Colonic mucosa (tissue), 4 donors: Measurements from ENCODE around the gene RREB1. TPM values are rescaled to one million over a fixed set of nuclear protein-coding genes. Genes with fewer than 3 reads are reported as not detected.
"Not testable (repeated sequence)": the region's sequence is repeated elsewhere in the genome, so short reads cannot be mapped to it uniquely, and the experiment has no call there.

Experiments
- DNase-seq: peaks from one replicate; pipeline ENCODE4 v3.0.0-alpha.2; 2020
- H3K27ac ChIP-seq: fragments of 200-600 bp; one replicate; pipeline ENCODE4 v1.8.0; 2021
- H3K27me3 ChIP-seq: fragments of 200-600 bp; one replicate; pipeline ENCODE4 v1.8.0; 2021
- H3K36me3 ChIP-seq: fragments of 200-600 bp; one replicate; pipeline ENCODE4 v1.8.0; 2021
- H3K4me1 ChIP-seq: fragments of 200-600 bp; one replicate; pipeline ENCODE4 v1.8.0; 2021; ENCODE audit warnings: mild to moderate bottlenecking
- H3K4me3 ChIP-seq: fragments of 200-600 bp; one replicate; pipeline ENCODE4 v1.8.0; 2021
- H3K9ac ChIP-seq, 2 donors: one replicate each; pipeline ENCODE4 v1.7.0; 2013; ENCODE audit warnings: control low read depth in 2 of 2, low read depth in 2 of 2, low read length in 2 of 2
- H3K9me3 ChIP-seq: fragments of 200-600 bp; one replicate; pipeline ENCODE4 v1.8.0; 2021
- CTCF ChIP-seq: fragments of 200-600 bp; IDR thresholded peaks from one replicate; pipeline ENCODE4 v1.8.0; 2022; ENCODE audit warnings: antibody characterized with exemption, mild to moderate bottlenecking
- intact Hi-C: fragments of 100-400 bp; cut with DNase I; formaldehyde crosslinking; loops from one replicate; pipeline ENCODE4 v1.14.1; 2022
- total RNA-seq, 2 donors: library from RNA; stranded (reverse); fragmentation: NEBNext Ultra II Directional in 1 of 2; extraction: Animal tissue kit (Norgen Biotek cat#: 25700) in 1 of 2; gene quantifications; one replicate each; pipeline ENCODE4 v1.2.1, GENCODE V29; 2021
- donor health status: healthy.
- donor health status: DM: no; HTN: no; CAD: no.
- donor health status: DM: no; HTN: no; CAD: no.

RREB1 gene
- total RNA-seq, 2 donors from 2014 or later, result 79.0 to 81.3 TPM

GRCh38 chr6:7155871-7156579 lies 48.3 kb downstream of the RREB1 start:
- Histone ChIP-seq H3K27ac (no peak overlapping the region), H3K4me1 (peaks cover 15% of the 10 kb centered on the region), H3K9me3 (no peaks in the 10 kb centered on the region), H3K27me3 (no peaks in the 10 kb centered on the region), H3K9ac (no peak overlapping the region), H3K4me3 (no peak overlapping the region), H3K36me3 (no peaks in the 10 kb centered on the region)
- no peak for DNase-seq
- no peak for TF ChIP-seq CTCF
- intact Hi-C loops, result no loop called here

GRCh38 chr6:7156643-7157278 lies 49.0 kb downstream of the RREB1 start:
- no peak overlapping the region for H3K9ac ChIP-seq
- intact Hi-C loops, result no loop called here
- no peaks in the 10 kb centered on the region for H3K27me3 ChIP-seq
- H3K27ac ChIP-seq, result no peak overlapping the region
- no peak for DNase-seq
- H3K4me1 ChIP-seq, result peaks cover 11% of the 10 kb centered on the region
- H3K36me3 ChIP-seq, result no peaks in the 10 kb centered on the region
- no peak overlapping the region for H3K4me3 ChIP-seq
- TF ChIP-seq CTCF, result no peak
- H3K9me3 ChIP-seq, result no peaks in the 10 kb centered on the region

- H3K4me1 ChIP-seq, H3K4me3 ChIP-seq, DNase-seq, H3K27me3 ChIP-seq, H3K36me3 ChIP-seq, H3K9me3 ChIP-seq, H3K27ac ChIP-seq, intact Hi-C loops: not testable (repeated sequence)
- peak overlapping the region in 1 of 2 donors; percentile 13 for H3K9ac ChIP-seq
Measured at GRCh38 chr6:7157307-7157706, 49.5 kb downstream of the RREB1 start.

GRCh38 chr6:7157752-7158616 lies 50.2 kb downstream of the RREB1 start:
- Histone ChIP-seq H3K4me1 (peaks cover 12% of the 10 kb centered on the region), H3K4me3 (no peak overlapping the region), H3K27me3 (no peaks in the 10 kb centered on the region), H3K27ac (no peak overlapping the region), H3K36me3 (no peaks in the 10 kb centered on the region), H3K9me3 (no peaks in the 10 kb centered on the region), H3K9ac (peak overlapping the region in 1 of 2 donors; percentile 13)
- intact Hi-C loops, result no loop called here
- TF ChIP-seq CTCF, result no peak
- DNase-seq, result no peak

GRCh38 chr6:7159790-7160525 lies 52.2 kb downstream of the RREB1 start:
- no peaks in the 10 kb centered on the region for H3K9me3 ChIP-seq
- no peak for TF ChIP-seq CTCF
- no peaks in the 10 kb centered on the region for H3K36me3 ChIP-seq
- no peaks in the 10 kb centered on the region for H3K27me3 ChIP-seq
- peak overlapping the region in 1 of 2 donors; percentile 14 for H3K9ac ChIP-seq
- intact Hi-C loops, result no loop called here
- no peak for DNase-seq
- H3K27ac ChIP-seq, result no peak overlapping the region
- no peak overlapping the region for H3K4me3 ChIP-seq
- H3K4me1 ChIP-seq, result peaks cover 19% of the 10 kb centered on the region
